ENCODE results near the gene AJM1. TPM values are rescaled to one million over a fixed set of nuclear protein-coding genes. Genes with fewer than 3 reads are reported as not detected.

AJM1 gene
- total and polyA plus RNA-seq, 2 donors (not counting 1 experiment from before 2014, with no cell fraction given): 1.7 to 2.9 TPM

- no peaks in the 10 kb centered on the region for H3K27me3 ChIP-seq (replicated peaks in 1 of 4; ENCODE audit: control extremely low read depth in 1 of 4, control insufficient read depth in 3 of 4, insufficient read depth in 4 of 4, low read length in 3 of 4)
- no peaks in the 10 kb centered on the region for H3K9me3 ChIP-seq (ENCODE audit: control extremely low read depth in 1 of 3, control insufficient read depth in 2 of 3, insufficient read depth in 1 of 3, low read length in 2 of 3)
- peaks cover 9 to 22% of the 10 kb centered on the region in 2 donors for H3K4me1 ChIP-seq (ENCODE audit: control insufficient read depth in 2 of 2, insufficient read depth in 2 of 2, low read length in 2 of 2)
- no peak overlapping the region for H3K27ac ChIP-seq (ENCODE audit: low read length in 2 of 2)
- DNase-seq: no peak
- H4K20me1 ChIP-seq (ENCODE audit: control insufficient read depth, insufficient read depth, low read length, poor library complexity, severe bottlenecking): peaks cover 54% of the 10 kb centered on the region
- intact Hi-C loops (cut with micrococcal nuclease): loop anchor here (10.0 kb wide), 1 partner anchor 316 kb away; the partner anchor contains the start of genes NDOR1, TMEM203 and TPRN
- no peak for ATAC-seq (ENCODE audit: low read depth)
- peaks cover 0 to 12% of the 10 kb centered on the region in 2 experiments for H3K36me3 ChIP-seq (replicated peaks in 1 of 2; ENCODE audit: control extremely low read depth in 1 of 2, control insufficient read depth in 1 of 2, extremely low read depth in 1 of 2, insufficient read depth in 2 of 2, low read length in 1 of 2)
- Mint-ChIP-seq H3K4me1 (peaks cover 27% of the 10 kb centered on the region), H3K4me3 (peak overlapping the region; percentile 13), H3K27ac (no peak overlapping the region), H3K9me3 (ENCODE audit: insufficient read depth) (no peaks in the 10 kb centered on the region), H3K27me3 (no peaks in the 10 kb centered on the region)
- CTCF ChIA-PET: interaction anchor here (0.9 kb wide), 1 partner anchor 137 kb away, joined by 3 read pairs; no protein-coding TSS in a partner anchor
- H3K9ac ChIP-seq (ENCODE audit: low read length): no peak overlapping the region
- 92% methylated on average over 8 of the region's 8 CpGs for WGBS (ENCODE audit: insufficient coverage)
- POLR2A ChIA-PET: interaction anchor here (0.7 kb wide), 1 partner anchor 112 kb away, joined by 4 read pairs; no protein-coding TSS in a partner anchor
- no peak overlapping the region for H3K4me2 ChIP-seq (replicated peaks; ENCODE audit: low read depth, low read length, poor library complexity, severe bottlenecking)
- no peak overlapping the region for H2AFZ ChIP-seq (ENCODE audit: insufficient read depth, low read depth, low read length, poor library complexity, severe bottlenecking)
- TF ChIP-seq, protein P1, sequence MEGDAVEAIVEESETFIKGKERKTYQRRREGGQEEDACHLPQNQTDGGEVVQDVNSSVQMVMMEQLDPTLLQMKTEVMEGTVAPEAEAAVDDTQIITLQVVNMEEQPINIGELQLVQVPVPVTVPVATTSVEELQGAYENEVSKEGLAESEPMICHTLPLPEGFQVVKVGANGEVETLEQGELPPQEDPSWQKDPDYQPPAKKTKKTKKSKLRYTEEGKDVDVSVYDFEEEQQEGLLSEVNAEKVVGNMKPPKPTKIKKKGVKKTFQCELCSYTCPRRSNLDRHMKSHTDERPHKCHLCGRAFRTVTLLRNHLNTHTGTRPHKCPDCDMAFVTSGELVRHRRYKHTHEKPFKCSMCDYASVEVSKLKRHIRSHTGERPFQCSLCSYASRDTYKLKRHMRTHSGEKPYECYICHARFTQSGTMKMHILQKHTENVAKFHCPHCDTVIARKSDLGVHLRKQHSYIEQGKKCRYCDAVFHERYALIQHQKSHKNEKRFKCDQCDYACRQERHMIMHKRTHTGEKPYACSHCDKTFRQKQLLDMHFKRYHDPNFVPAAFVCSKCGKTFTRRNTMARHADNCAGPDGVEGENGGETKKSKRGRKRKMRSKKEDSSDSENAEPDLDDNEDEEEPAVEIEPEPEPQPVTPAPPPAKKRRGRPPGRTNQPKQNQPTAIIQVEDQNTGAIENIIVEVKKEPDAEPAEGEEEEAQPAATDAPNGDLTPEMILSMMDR (IDR thresholded peaks at IDR 0.05): no peak
- TF ChIP-seq EZH2 (IDR thresholded peaks at IDR 0.05; ENCODE audit: borderline replicate concordance, insufficient read depth, low read depth, low read length, poor library complexity, severe bottlenecking): no peak
- H3K79me2 ChIP-seq (ENCODE audit: control insufficient read depth, insufficient read depth, low read length): peaks cover 82% of the 10 kb centered on the region
- H3K4me3 ChIP-seq (ENCODE audit: control extremely low read depth in 1 of 5, extremely low read depth in 1 of 5, insufficient read depth in 1 of 5, low read depth in 2 of 5, low read length in 4 of 5): no peak overlapping the region
Observed at GRCh38 chr9:136888454-136888853, 46.2 kb downstream of the AJM1 start.

GRCh38 chr9:136889858-136890257 lies 47.6 kb downstream of the AJM1 start:
- H3K27ac Mint-ChIP-seq: no peak overlapping the region
- Histone ChIP-seq H3K4me1 (ENCODE audit: control insufficient read depth in 2 of 2, insufficient read depth in 2 of 2, low read length in 2 of 2) (peaks cover 9 to 22% of the 10 kb centered on the region in 2 donors), H4K20me1 (ENCODE audit: control insufficient read depth, insufficient read depth, low read length, poor library complexity, severe bottlenecking) (peaks cover 68% of the 10 kb centered on the region), H3K79me2 (ENCODE audit: control insufficient read depth, insufficient read depth, low read length) (peaks cover 95% of the 10 kb centered on the region), H3K27me3 (replicated peaks in 1 of 4; ENCODE audit: control extremely low read depth in 1 of 4, control insufficient read depth in 3 of 4, insufficient read depth in 4 of 4, low read length in 3 of 4) (no peaks in the 10 kb centered on the region), H3K9ac (ENCODE audit: low read length) (no peak overlapping the region), H3K9me3 (ENCODE audit: control extremely low read depth in 1 of 3, control insufficient read depth in 2 of 3, insufficient read depth in 1 of 3, low read length in 2 of 3) (no peaks in the 10 kb centered on the region), H3K4me3 (ENCODE audit: control extremely low read depth in 1 of 5, extremely low read depth in 1 of 5, insufficient read depth in 1 of 5, low read depth in 2 of 5, low read length in 4 of 5) (no peak overlapping the region), H3K27ac (ENCODE audit: low read length in 2 of 2) (no peak overlapping the region), H3K4me2 (replicated peaks; ENCODE audit: low read depth, low read length, poor library complexity, severe bottlenecking) (no peak overlapping the region), H3K36me3 (replicated peaks in 1 of 2; ENCODE audit: control extremely low read depth in 1 of 2, control insufficient read depth in 1 of 2, extremely low read depth in 1 of 2, insufficient read depth in 2 of 2, low read length in 1 of 2) (peaks cover 0 to 13% of the 10 kb centered on the region in 2 experiments), H2AFZ (ENCODE audit: insufficient read depth, low read depth, low read length, poor library complexity, severe bottlenecking) (no peak overlapping the region)
- POLR2A ChIA-PET: interaction anchor here (0.5 to 1.0 kb wide), 2 partner anchors 13 to 47 kb away, joined by 3 to 7 read pairs; partner anchors contain the start of gene AJM1
- DNase-seq (no peak), ATAC-seq (ENCODE audit: low read depth) (no peak)
- intact Hi-C loops (cut with micrococcal nuclease): loop anchor here (10.0 kb wide), 1 partner anchor 315 kb away; the partner anchor contains the start of genes NDOR1, TMEM203 and TPRN
- peaks cover 35% of the 10 kb centered on the region for H3K4me1 Mint-ChIP-seq
- no peaks in the 10 kb centered on the region for H3K27me3 Mint-ChIP-seq
- CTCF ChIA-PET: interaction anchor here (1.2 kb wide), 1 partner anchor 142 kb away, joined by 4 read pairs; the partner anchor contains the start of gene FUT7
- 98% methylated on average over 42 of the region's 42 CpGs for WGBS (ENCODE audit: insufficient coverage)
- no peak overlapping the region for H3K4me3 Mint-ChIP-seq
- H3K9me3 Mint-ChIP-seq (ENCODE audit: insufficient read depth): no peaks in the 10 kb centered on the region
- no peak for TF ChIP-seq EZH2 (IDR thresholded peaks at IDR 0.05; ENCODE audit: borderline replicate concordance, insufficient read depth, low read depth, low read length, poor library complexity, severe bottlenecking)
- TF ChIP-seq, protein P1 (IDR thresholded peaks at IDR 0.05): no peak
